CD4-positive, alpha-beta T cell treated with Interleukin-21 for 1 hour (primary cell): ENCODE results near the gene ABCA9.

Experiments
- DNase-seq: peaks from one replicate; pipeline ENCODE4 v3.0.0-alpha.2; 2020

Gene ABCA9

GRCh38 chr17:69064476-69064875 lies 3.7 kb upstream of the ABCA9 start:
- no peak for DNase-seq

DNA sequence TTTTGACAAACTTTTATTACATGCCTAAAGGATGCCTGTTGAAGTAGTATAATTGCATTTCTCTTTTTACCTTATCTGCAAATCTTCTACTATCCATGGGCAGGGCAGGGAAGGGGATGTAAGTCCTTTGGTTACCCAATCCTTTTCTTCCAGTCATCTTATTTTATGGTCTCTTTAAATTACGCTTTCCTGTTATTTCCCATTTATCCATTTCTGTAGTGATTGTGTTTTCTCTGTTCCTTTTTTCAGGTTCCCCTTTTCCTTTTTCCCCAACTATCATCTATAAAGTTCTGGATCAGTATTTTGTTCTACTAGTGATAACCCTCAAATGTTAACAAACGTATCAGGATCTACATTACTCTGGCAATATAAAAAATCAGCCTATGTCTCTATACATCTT lies 3.3 kb upstream of the ABCA9 start:
- DNase-seq: no peak

GRCh38 chr17:69062860-69063581 lies 2.3 kb upstream of the ABCA9 start:
- no peak for DNase-seq

DNA sequence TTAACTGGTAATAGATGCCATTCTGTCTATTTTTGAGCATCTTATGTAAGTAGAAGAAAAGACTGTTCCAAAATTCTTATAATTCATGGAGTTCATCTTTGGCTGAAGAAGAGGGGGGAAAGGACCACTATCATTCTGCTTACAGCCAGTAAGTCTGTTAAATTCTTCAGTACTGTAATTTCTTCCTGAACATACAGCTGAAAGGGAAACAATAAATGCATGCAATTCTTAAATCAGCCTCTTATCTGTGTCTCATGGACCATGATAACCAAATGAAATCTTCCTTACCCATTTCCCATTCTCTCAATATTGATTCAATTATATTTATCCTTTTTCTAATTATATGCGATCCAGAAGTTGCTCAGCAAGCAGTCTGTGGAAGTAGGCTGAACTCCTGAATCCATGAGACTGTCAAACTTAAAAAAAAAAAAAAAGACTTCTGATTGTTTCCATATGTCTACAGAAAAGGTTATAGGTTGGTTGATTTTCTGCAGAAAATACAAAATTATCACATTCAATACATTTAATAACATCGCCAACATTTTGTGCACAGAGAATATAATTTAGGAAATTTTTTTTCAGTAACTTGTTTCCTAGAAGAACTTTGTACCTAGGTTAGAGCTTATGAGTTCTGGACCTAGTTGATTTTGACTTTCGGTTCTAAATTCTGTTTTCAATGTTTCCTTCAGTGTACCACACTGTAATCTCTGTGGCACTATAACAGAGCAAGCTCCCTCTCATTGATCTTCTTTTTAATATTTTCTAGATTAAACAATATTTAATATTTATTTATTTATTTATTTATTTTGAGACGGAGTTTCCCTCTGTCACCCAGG lies 1.2 kb upstream of the ABCA9 start:
- no peak for DNase-seq

DNA sequence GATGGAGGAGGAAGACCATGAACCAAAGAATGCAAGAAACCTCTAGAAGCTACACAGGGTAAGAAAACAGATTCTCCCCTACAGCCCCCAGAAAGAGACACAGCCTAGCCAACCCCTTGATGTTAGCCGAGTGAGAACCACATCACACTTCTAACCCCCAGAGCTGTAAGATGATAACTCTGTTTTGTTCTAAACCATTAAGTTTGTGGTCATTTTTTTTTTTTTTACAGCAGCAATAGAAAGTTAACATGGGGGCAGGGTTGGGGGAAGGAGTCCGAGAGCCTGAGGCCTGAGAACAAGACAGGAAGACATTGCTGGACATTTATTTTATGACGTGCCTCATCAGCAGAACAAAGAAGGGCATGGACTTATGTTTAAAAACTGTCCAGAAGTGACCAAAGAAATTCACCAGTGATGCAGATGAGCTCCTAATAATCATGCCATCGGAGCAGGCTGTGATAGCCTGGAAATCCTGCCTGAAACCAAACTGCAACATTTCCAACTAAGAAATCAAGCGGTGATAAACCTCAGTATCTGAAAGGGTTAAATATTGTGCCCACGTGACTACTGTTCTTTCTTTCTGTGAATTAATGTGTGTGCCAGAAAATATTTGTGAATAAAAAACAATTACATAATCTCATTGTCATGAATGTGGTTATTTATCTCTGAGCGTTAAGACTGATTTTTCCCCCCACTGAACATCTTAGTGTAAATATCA lies 1.1 kb downstream of the ABCA9 start:
- no peak for DNase-seq

GRCh38 chr17:69058165-69058564 lies 2.6 kb downstream of the ABCA9 start:
- no peak for DNase-seq

- no peak for DNase-seq
These were observed 3.4 kb downstream of the ABCA9 start for GRCh38 chr17:69057280-69057679.

DNA sequence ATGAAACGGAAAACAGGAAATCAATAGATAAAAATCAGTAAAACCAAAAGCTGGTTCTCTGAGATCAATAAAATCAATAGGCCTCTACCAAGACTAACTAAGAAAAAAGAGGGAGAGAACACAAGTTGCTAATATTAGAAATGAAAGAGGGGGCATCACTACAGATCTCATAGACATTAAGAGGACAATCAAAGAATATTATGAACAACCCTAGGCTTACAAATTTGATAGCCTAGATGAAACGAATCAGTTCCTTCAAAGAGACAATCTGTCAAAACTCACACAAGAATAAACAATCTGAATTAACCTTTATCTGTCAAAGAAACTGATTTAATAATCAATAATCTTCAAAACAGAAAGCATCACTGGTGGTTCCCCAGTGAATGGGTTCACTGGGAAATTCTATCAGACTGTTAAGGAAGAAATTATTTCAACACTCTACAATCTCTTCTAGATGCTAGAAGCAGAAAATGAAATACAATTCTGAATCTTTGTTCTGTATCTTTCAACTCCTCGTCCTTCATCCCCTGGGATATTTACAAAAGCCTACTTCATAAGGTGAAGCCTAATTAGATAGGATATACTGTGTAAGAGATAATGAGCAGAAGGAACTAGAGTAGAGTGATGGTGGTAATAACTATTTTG lies 4.4 kb downstream of the ABCA9 start:
- no peak for DNase-seq

GRCh38 chr17:69055334-69055733 lies 5.4 kb downstream of the ABCA9 start:
- DNase-seq: no peak

DNA sequence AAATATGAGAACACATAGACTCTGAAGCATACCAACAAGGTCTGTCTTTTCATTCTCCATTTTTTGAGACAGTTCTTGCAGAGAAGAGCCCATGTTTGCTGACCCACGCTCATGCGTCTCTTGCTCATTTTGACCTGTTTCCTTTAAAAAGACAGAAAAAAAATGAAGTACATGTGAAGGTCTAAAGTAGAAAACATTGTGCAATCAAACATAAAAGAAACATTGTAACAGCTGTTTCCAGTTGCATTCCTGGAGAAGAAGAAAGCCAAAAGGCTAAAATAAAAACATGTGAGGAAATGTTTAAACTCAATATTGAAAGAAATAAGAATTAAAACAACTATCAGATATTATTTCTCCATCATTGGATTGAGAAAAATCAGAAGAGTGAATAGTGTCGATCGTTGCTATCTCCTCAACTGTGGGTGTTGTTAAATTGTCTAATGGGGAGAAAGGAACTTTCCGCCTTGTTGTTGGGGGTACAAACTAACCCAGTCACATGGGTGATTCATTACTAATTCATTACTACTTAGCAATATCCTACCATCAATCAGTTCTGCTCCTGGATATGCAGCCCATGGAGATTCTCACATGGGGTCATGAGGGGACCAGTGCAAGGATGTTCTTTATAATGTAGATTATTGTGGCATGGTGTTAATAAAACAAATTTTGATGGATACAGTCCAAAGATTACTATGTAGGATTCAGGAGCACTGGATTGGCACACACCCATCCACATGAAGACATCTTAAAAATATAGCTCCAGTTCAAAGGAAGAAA lies 9.5 kb downstream of the ABCA9 start:
- DNase-seq: no peak

DNA sequence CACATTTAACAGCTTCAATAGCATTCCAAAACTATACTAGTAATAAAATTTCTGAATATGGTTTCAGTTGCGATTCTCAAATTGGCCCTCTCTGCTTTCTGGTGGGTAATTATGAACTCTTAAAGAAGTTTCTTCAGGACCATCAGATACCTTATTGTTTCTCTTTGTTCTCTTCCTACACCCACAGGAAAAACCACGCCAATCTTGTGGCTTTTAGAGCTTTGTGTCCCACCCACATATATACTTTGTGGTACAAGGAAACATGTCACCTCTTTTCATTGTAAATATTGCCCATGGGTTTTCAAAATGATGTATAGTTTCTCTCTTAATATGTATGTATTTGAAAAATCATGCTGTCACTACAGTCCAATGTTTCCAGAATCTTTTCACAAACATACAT lies 12.1 kb downstream of the ABCA9 start:
- no peak for DNase-seq

- DNase-seq: no peak
These were observed 13.1 kb downstream of the ABCA9 start for GRCh38 chr17:69047368-69048263.

DNA sequence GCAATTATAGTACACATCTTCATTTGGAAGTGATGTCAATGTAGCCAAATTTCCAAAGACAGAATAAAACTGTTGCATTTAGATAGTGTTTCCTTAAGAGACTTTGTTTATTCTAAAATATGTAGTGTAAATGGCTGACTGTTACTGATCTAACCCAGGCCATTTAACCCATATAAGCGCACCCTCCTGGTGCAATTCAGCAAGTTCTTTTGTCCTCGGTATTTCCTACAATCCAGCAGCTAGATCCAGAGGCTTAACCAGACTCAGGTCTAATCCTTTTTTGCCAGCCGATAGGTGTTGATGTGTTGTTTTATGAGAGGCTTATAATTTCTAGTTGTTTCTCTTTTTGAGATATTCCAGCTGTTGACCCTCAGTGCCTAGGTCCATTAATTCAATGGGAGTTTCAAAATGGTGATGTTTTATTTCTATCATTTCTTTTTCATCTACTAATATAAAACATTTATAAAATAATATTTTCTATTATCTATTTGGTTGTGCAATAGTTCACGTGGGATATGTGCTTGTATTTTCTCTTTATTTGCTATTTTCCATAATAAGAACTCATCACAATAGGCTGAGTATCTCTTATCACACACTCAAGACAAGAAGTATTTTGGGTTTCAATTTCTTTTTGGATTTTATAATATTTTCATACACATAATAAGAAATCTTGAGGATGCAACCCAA lies 14.5 kb downstream of the ABCA9 start:
- DNase-seq: no peak

DNA sequence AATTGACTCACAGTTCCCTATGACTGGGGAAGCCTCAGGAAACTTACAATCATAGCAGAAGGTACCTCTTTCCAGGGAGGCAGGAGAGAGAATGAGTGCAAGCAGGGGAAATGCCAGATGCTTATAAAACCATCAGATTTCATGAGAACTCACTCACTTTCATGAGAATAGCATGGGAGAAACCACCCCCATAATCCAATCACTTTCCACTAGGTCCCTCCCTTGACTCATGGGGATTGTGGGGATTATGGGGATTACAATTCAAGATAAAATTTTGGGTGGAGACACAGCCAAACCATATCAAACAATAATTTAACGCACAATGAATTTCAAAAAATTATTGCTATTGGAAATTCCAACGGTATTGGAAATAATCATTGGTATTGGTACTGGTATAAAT lies 15.1 kb downstream of the ABCA9 start:
- no peak for DNase-seq

DNA sequence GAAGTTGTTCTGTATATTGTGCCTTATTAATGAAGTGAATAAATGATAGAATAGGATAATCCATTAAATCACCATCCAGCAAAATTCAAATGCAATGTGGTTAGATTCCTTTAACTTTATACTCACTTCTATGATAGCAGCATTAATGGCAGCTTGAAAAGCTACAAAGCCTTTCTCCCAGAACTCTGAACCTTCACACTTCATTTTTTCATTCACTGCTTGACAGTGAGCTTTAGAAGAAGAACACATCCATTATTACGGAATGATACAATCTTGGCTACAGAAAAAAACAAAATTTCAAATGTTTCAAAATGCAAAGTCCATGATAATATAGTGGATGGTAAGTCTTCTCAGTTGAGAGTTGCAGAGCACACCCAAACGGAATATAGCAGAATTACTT lies 16.4 kb downstream of the ABCA9 start:
- no peak for DNase-seq

GRCh38 chr17:69043098-69043734 lies 17.5 kb downstream of the ABCA9 start:
- no peak for DNase-seq

DNA sequence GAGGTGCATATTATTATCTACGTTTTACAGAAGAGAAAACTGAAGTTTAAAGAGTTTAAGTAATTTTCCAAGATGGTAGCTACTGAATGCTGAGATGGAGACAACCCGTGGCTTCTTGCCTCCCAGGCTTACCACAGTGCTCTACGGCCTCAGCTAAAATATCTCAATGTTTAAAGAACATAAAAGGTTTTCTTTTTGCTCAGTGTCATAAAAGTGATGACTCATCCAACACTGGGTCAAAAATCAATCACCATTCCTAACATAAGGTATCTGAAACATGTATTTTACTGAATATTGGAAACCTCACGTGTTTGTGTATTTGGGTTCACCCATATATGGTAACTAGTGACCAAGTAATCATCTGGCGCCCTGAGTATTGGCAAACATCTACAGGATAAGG lies 18.4 kb downstream of the ABCA9 start:
- DNase-seq: no peak

DNA sequence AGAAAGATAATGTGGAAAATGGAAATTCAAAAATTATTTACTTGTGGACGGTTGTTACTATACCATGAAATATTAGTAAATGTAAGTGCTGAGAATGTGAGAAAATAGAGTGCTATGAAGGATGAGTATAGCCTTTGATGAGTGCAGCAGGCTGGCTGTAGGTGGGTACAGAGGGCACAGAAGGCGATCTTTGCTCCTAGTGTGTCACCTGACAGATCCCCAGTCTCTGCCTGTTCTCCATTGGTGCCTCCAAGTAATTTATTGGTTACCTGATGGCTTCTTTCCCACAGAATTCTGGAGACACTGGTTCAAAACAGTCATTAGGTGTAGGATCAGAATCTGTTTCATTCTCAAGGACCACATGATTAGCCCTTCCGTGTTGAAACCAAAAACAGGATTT lies 28.9 kb downstream of the ABCA9 start:
- DNase-seq: no peak

- no peak for DNase-seq
These were observed 30.6 kb downstream of the ABCA9 start for GRCh38 chr17:69030169-69030568.

DNA sequence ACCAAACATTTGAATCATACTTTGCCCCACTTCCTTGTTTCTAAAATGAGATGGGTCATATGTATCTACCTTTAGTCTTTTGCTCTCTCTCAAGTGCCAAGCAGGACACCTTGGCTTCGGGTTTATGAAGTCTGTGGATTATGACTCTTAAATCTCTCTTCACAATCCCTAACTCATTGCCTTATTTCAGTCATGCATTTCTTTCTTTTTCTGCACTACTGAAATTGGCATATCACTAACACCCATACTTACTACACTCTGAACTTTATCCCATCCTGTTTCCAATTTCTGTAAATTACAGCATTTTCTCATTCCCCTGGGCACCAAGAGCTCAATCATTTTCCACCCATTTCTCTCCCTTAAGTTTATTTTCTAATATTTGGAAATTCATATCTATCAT lies 42.0 kb downstream of the ABCA9 start:
- DNase-seq: no peak
